Stimulated activated CD4-positive, alpha-beta T cell treated with anti-CD3 and anti-CD28 coated beads, Interleukin-4, amount 100 ng/mL, for 1 hour (primary cell): ENCODE results near the gene SLC22A3.
"Not testable (repeated sequence)": the region's sequence is repeated elsewhere in the genome, so short reads cannot be mapped to it uniquely, and the experiment has no call there.

Source experiments
- DNase-seq: peaks from one replicate; pipeline ENCODE4 v3.0.0-alpha.2; 2020

Gene SLC22A3, protein sequence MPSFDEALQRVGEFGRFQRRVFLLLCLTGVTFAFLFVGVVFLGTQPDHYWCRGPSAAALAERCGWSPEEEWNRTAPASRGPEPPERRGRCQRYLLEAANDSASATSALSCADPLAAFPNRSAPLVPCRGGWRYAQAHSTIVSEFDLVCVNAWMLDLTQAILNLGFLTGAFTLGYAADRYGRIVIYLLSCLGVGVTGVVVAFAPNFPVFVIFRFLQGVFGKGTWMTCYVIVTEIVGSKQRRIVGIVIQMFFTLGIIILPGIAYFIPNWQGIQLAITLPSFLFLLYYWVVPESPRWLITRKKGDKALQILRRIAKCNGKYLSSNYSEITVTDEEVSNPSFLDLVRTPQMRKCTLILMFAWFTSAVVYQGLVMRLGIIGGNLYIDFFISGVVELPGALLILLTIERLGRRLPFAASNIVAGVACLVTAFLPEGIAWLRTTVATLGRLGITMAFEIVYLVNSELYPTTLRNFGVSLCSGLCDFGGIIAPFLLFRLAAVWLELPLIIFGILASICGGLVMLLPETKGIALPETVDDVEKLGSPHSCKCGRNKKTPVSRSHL

DNA sequence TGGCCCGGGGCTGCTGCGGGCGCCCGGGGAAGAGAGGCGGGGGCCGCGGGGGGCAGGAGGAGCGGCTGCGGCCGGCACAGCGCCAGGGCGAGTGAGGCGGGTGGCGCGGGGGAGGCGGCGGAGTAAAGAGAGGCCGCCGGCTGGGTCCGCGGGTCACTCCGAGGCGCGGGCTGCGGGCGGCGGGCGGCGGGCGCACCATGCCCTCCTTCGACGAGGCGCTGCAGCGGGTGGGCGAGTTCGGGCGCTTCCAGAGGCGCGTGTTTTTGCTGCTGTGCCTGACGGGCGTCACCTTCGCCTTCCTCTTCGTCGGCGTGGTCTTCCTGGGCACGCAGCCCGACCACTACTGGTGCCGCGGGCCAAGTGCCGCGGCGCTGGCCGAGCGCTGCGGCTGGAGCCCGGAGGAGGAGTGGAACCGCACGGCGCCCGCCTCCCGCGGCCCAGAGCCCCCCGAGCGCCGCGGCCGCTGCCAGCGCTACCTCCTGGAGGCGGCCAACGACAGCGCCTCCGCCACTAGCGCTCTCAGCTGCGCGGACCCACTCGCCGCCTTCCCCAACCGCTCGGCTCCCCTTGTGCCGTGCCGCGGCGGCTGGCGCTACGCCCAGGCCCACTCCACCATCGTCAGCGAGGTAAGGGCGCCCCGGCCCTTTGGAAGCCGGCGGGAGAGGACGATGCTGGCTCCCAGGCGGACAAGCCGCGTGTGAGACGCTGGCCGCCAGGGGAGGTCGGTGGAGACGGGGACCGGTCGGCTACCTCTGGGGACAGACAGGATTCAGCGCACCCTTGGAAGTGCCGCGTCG, at the start of gene SLC22A3:
SLC22A3 (plus strand) TSS at position 156 of the 797 bp plus-strand sequence; CDS start at position 198, 42 bp downstream.
- DNase-seq, result no peak

DNA sequence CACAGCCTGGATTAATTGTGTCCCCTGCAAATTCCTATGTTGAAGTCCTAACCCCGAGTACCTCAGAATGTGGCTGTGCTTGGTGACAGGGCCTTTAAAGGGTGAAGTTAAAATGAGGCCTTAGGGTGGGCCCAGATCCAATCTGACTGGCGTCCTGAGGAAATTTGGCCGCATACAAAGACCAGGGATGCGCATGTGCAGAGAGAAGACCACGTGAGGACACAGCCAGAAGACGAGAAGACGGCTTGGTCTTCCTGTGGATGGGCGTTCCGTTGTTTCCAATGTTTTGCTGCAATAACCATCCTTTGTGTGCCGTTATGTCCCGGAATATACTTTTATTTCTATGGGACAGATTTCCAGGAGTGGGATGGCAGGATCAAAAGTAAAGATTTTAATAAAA, 48.6 kb upstream of the SLC22A3 start:
- DNase-seq, result no peak

DNA sequence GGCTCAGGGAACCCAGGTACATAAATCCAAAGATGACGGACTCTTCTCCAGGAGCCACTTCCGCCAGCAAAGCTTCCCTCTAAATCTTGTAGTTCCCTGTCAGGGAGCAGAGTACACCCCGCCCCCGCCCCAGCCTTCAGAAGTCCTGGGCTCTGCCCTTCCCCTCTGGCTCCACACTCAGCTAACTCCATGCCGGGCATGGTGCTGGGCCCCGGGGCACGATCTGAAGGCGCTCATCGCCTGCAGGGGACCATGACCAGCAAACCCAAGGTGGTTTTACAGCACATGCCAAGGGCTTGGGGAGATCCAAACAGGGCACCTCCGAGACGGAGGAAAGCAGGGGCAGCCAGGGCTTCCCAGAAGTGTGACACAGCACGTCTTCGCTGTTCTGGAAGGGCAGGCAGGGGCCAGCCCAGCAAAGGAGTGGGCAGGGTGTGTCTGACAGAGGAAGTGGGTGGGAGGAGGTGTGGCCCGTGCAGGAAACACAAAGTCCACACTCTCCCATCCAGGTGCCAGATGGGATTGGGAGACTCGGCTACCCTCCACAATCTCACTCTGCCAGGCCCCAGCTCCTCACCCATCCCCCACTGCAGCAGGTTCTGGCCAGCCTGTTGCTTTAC, 48.0 kb upstream of the SLC22A3 start:
- no peak for DNase-seq

DNA sequence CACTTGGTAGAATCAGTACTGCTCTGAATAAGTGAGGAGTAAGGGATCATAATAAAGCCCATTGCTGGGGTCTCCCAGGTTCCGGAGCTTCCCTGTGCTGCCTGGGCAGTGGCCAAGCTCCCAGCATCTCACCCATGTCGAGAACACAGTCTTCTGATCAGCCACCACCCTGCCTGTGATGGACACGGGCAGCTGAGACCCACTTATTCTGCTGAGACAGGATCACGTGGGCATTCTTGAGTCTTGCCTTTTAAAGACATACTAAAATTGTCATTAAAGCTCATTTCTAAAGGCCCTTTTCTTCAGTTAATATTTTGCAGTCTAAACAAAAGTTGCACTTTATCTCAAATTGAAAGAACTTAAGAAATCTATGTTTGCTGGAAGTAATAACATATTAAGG, 46.8 kb upstream of the SLC22A3 start:
- DNase-seq, result no peak

DNA sequence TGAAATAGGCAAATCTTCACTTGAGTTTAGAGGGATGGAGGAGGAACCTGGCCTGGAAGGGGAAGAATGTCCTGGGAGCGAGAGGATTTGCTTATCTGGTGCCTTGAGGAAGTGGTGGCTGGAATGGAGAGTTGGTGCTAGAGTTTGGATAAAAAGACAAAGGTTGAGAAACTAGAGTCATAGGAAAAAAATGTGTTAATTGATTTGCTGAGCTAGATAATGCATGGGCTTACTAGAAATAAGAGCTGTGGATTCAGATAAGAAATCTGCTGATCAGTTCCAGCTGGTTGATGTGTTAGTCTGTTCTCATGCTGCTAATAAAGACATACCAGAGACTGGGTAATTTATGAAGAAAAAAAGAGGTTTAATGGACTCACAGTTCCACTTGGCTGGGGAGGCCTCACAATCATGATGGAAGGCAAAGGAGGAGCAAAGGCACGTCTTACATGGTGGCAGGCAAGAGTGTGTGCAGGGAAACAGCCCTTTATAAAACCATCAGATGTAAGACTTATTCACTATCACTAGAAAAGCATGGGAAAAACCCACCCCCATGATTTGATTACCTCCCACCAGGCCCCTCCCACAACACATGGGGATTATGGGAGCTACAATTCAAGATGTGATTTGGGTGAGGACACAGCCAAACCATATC, 45.6 kb upstream of the SLC22A3 start:
- DNase-seq, result not testable (repeated sequence)

DNA sequence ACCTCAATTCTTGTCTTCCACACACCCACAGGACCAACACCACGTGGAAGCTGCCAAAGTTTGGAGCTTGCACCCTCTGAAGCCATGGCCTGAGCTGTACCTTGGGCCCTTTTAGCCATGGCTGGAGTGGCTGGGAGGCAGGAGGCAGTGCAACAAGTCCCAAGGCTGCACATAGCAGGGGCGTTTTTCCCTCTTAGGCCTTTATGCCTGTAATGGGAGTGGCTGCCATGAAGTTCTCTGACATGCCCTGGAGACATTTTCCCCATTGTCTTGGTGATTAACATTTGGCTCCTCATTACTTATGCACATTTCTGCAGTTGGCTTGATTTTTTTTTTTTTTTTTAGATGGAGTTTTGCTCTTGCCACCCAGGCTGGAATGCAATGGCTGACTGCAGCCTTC, 44.4 kb upstream of the SLC22A3 start:
- no peak for DNase-seq

DNA sequence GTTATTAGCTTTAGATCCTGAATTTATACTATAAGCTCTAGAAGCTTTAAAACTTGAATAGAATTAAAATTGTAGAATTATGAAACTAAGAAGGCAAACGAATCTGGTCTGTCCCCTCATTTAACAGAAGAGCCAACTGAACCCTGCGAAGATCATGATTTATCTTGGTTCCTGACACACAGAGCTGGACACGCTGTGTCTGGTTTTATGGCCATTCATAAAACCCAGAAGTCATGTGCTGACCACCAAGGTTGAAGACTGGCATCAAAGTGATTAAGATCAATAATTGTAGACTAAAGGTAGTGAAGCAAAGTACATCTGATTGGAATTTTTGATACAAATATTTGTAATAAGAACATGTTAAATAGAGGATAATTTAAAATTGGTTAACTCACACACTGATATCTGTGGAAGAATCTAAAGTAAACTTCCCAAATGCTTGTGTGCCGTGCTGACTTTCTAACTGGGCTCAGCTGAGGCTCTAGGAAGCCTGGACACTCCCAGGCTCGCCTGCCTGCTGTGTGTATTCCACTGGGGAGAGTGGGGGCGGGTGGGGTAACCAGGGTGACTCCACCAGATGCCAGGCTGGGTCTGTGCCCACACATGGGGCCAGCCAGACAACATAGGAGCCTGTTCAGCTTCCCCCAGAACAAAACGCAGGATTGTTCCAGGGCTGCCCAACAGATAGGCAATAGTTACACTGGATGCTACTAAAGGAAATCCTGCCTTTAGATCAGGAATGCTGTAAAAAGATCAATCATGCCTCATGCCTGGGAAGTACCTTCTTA, 42.1 kb upstream of the SLC22A3 start:
- DNase-seq, result no peak

DNA sequence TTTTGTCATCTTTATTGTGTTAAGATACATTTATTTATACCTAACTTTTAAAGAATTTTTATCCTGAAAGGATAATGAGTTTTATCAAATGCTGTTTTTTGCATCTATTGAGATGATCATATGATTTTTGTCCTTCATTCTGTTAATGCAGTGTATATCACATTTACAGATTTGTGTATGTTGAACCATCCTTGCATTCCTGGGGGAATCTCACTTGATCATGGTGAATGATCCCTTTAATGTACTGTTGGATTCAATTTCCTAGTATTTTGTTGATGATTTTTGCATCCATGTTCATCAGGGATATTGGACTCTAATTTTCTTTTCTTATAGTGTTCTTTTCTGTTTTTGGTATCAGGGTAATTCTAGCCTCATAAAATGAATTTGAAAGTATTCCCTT, 38.5 kb upstream of the SLC22A3 start:
- DNase-seq, result no peak

DNA sequence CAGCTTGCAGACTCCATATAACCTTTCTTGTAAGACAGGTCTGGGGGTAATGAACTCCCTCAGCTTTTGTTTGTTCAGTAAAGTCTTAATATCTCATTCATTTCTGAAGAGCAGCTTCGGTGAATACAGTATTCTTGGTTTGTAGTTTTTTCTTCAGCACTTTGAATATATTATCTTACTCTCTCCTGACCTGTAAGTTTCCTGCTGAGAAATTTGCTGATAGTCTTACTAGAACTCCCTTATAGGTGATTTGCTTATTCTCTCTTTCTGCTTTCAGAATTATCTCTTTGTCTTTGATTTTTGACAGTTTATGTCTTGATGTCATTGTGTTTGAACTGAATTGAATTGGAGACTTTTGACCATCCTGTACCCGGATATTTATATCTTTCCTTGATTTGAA, 35.3 kb upstream of the SLC22A3 start:
- DNase-seq, result no peak

DNA sequence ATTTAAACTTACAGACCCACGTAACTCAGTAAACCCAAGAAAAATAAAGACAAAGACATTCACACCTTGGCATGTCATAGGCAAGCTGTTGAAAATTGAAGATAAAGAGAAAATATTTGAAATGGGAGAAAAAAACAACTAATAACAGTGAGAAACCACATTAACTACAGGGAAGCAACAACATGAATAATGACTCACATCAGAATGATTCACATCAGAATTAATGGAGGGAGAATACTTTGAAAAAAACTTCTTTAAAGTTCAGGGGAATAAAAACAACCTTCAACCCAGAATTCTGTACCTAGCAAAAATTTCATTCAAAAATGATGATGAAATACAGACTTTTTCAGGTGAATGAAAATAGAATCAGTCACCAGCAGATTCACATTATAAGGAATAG, 32.9 kb upstream of the SLC22A3 start:
- no peak for DNase-seq

DNA sequence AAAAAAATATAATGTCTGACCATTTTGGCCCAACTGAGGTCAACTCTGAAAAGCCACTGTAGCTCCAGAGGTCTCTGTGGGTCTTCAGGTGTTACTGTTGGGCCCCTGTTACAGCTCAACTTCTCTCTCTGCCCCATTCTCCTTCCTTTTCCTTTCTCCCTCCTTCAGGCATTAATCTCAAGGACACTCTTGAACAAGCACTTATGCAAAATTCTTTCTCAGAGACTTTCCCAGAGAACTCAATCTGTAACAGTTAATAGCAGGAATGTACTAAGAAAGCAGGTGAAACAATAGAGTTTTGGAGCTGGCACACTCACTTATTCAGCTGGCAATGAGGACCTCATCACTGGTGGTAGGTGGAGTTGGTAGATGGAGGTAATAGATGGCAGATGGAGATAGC, 31.9 kb upstream of the SLC22A3 start:
- no peak for DNase-seq

DNA sequence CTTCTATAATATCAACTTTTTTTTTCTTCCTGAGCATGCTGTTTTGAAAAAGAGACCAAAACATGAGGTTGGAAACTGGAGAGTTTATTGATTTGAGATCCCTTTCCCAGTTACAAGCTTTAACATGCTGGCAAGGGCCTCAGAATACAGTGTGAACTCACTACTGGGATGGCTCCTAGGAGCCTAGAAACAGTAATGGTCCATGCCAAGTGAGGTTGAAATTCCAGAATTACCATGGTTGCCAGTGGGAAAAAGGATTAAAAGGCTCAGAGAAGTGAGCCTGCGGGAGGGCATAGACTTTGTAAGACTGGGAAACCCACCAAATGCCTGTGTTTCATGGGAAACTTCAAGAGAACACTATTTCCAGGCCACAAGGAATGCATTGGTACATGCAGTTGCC, 28.9 kb upstream of the SLC22A3 start:
- DNase-seq, result no peak

DNA sequence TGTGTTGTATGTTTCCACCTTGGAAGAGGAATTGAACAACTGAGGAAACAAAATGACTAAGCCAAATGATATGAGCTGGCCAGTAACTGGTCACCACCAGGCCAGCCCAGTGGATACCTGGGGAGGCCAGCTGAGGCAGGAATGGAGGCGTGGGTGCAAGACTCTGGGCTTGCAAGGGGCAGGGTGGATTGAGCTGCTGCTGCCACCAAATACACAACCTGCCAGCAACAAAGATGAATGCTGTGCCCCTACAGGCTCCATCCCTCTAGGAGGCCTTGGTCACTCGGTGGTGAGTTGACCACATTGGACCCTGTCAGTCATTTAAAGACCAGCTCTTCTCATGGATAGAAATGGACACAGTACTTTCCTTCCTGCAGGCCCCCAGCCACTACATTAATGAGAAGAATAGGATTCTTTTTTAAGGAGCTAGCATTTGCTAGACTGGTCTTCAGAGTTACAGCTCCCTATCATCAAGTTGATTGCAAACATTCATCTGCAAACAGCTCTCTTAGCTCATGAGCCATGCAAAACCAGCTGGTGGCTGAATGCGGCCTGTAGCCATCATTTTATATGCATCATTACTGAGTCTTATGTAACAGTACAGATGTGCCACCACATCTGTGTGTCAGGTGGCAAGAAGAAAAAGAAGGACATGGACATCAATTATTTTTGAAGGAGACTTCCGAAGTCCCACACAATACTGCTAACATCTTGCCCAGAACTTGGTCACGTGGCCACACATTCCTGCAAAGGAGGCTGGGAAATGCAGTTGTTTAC, 26.3 kb upstream of the SLC22A3 start:
- DNase-seq, result no peak

DNA sequence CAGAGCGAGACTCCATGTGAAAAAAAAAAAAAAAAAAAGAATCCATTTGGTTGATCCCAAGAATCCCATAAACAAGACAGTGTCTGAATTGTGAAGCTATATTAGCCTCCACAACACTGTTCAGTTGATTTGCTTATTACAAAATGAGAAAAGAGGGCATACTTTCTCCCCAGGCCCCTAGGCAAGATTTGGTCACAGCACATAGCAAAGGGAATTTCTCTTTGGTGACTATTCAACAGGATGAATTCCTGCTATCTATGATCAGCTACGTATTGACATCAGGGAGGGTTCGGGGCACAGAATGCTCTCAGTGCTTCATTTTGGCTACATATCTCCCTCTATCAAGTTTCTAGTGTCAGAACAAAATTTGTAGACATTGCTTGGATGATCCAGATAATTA, 20.2 kb upstream of the SLC22A3 start:
- DNase-seq, result no peak

DNA sequence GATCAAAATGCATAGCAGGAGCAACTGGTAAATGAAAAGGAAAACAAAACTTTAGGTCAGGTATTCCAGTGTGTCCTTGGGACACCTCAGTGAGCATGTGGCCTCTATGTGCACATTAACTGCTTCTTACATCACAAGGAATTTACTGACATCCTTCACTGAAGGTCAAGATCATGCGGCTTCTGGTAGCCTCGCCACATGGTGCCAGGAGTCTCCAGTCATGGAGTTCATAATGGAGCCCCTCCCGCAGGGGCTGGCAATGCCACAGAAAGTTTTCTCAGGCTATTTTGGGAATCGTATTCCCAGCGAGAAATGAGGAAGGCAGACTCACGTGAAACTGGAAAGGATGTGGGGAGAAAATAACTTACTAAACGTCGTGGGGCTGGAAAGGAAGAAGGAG, 19.7 kb upstream of the SLC22A3 start:
- DNase-seq, result no peak

DNA sequence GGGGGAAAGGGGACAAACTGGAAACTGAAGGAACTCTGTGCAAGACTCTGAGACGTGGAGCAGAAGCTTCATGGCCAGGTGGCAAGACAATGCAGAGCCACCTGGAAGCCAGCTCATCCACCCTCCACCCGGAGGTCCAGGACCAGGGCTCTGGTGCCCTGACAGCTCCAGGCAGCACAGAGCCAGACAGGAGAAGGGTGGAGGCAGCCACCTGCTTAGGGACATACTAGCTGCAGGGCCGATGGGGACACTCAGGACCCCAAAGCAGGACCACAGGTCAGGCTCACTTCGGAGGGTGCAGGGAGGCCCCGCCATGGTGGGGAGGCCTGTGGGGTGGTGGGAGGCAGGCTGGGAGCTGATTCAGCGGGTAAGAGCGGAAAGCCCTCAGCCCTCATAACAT, 19.0 kb upstream of the SLC22A3 start:
- DNase-seq, result no peak

DNA sequence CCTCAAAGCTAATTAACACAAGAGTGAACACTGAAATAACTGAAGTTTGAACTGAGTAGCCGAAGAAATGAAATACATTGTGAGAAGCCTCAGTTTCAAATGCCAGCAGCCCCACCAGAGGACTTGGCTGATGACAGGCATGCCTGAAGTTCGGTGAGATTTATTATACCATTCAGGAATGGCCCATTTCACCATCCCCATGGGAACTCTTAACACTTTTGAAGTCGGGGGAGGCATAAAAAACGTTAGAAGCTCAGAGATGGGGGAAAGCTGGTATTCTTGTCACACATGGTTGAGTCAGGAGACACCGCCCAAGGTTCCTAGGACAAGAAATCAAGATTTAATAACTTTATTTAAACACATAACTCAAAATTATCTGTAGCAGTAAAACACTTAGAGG, 17.6 kb upstream of the SLC22A3 start:
- DNase-seq, result no peak

DNA sequence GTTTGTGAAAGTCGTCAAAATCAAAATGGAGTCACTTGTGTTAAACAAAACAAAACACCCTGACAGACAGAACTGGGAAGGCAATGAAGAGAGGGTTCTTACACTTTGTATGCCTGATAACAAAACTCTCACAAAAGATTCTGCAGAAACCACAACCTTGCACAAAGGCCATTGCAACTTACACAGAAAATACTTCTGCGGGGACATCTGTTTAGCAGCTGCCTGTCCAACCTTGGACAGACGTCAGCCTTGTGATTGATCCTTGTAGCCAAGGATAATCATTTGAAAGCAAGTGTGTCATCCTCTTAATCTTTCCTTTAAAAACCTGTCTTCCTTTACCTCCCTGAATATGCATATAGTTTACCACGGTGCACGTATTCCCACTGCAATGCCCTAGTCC, 17.0 kb upstream of the SLC22A3 start:
- no peak for DNase-seq

DNA sequence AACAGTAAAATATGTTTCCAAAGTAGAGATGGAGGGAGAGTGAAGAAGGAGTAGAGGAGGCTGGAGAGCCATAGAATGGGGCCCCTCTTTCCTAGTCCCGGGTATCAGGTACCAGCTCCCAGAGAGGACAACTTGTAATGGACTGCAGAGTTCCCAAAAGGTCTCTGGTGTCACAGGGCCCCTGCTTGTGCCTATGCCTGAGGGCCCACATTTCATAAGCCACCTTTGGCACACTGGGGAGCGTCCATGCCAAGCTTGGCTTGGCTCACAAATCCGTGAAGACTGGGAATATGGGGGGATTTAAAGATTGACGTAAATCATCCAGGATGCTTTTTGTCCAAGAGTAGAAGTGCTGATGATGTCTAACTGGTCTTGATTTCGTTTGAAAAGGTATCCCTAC, 16.4 kb upstream of the SLC22A3 start:
- no peak for DNase-seq

DNA sequence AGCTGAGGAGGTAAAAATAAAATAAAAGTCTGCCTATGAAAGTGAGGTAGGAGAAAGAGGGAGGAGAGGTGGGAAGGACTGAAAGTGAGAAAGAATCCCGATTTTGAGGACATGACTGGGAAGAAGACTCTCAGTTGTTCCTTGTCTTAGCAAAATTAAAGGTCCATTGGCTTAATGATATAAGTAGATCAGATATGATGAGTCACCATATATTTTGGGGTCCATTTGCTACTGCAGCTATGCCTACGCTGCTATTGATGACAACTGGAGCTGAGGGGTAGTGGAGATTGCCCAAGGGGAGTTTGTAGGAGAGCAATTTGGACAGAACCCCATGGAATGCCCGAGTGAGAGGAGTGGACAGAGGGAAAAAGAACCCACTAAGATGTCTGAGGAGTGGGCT, 15.1 kb upstream of the SLC22A3 start:
- DNase-seq, result no peak

DNA sequence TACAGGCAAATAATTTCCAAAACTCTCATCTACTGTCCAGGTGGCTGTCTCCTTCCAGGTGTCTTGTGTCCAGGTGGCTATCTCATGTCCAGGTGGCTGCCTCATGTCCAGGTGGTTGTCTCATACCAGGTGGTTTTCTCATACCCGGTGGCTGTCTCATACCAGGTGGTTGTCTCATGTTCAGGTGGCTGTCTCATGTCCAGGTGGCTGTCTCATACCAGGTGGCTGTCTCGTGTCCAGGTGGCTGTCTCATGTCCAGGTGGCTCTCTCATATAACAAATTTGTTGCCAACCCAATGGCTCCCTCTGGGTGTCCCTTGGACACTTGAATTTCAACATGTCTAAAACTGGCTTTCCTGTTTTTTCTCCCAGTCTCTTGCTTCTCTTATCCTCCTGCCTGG, 14.3 kb upstream of the SLC22A3 start:
- DNase-seq, result no peak
